ENCODE data around the gene ZNF236.
"Not testable (repeated sequence)": the region's sequence is repeated elsewhere in the genome, so short reads cannot be mapped to it uniquely, and the experiment has no call there.

The ZNF236 gene

DNA sequence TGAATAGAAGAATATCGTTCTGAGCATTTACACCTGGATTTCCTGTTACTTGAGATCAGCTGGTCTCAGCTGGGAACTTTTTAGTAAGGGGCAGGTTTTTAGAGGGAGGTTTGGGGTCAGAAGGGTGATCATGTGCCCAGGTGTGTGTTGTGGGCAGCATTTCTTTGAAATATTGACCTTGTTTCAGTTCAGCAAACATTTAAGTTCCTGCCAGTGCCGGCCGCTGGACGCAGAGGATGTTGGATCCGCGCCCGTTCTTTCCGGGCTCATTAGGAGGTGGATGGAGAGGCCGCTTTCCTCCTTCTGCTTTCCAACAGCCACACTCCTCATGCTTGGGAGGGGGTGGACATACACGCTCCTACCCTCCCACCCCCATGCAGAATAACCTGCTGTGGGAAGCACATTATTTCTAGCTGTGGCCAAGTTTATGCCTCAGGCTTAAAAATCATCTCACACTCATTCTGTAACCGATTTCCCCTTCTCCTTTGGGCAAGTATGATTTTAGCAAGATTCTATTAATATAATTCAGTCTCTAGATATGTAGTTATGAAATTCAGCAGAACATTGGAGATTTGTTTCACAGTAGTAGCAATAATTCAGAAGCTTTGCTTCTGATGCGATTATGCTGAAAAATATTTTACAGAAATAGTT lies 131.4 kb downstream of the ZNF236 start:
- no peak for DNase-seq

DNA sequence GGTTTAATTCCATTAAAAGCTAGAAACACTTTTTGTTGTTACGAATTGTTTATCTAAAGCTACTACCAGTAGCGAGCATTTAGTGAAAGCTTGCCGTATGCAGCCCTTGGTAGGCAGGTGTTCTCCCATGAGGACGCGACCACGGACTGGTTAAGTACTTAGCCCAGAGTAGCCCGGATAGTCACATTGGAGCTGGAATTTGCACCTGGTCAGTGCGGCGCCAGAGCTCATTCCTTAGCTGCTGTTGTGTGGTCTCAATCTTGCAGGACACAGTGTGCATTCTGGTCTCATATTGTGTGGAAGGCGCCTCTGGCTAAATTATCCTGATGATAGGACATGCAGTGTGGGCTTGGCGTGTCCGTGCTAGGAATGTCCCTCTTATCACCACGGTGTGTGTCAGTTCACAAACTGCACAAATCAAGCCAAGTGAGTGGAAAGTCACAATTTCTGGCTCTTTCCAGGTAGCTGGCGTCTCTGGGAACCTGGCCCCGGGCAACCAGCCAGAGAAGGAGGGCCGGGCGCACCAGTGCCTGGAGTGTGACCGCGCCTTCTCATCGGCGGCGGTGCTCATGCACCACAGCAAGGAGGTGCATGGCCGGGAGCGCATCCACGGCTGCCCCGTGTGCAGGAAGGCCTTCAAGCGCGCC lies 133.3 kb downstream of the ZNF236 start:
- DNase-seq, result no peak

GRCh38 chr18:76956648-76957047 lies 134.3 kb downstream of the ZNF236 start:
- no peak for DNase-seq

DNA sequence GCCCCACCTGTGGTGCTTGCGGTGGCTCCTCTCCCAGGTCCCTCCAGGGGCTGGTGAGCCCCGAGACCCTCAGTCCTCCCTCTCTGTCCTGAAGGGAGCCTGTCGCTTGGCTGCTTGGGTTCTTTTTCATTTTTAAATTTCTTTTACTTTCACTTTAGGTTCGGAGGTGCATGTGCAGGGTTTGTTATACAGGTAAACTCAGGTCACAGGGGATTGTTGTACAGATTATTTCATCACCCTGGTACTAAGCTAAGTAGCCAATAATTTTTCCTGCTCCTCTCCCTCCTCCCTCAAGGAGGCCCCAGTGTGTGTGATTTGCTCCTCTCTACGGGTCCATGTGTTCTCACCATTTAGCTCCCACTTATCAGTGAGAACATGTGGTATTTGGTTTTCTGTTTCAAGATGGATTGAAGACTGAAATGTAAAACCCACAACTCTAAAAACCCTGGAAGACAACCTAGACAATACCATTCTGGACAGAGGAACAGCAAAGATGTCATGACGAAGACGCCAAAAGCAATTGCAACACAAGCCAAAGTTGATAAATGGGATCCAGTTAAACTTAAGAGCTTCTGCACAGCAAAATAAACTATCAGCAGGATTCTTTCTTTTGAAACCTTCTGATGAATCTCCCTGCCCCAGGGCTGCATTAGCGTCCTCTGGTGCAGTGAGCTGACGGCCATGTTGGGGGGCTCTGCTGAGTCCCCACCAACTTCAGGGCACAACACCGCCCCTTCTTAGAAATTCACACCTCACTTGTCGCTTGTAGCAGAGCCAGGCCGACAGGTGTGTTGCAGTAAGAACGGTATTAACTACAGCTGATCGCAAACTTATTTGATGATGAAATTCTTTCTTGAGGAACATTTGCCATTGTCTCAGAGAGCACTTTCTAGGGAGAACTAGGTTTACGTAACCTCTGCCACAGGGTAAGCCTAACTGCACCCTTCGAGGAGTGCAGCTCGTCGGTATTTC lies 135.3 kb downstream of the ZNF236 start:
- no peak for DNase-seq

GRCh38 chr18:76958692-76959341 lies 136.5 kb downstream of the ZNF236 start:
- DNase-seq, result no peak

- no peak for DNase-seq
These were observed 137.2 kb downstream of the ZNF236 start for GRCh38 chr18:76959605-76960004.

DNA sequence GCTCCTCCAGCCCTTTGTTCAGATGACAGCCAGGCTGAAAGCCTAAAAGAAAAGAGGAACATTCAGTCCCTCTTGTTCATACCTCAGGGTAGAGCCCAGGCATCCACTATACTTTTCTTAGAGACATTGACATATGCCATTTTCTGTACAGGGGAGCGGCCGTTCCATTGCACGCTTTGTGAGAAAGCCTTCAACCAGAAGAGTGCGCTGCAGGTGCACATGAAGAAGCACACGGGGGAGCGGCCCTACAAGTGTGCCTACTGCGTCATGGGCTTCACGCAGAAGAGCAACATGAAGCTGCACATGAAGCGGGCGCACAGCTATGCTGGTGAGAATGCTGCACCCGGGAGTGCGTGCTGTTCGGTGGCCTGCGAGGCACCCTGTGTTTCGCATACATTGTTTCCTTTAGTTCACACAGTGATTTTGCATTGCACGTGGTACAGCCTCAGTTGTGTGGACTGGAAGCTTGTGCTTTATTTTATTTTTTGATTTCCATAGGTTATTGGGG lies 138.2 kb downstream of the ZNF236 start:
- no peak for DNase-seq

- no peak for DNase-seq
These were observed 140.5 kb downstream of the ZNF236 start for GRCh38 chr18:76962851-76963250.

DNA sequence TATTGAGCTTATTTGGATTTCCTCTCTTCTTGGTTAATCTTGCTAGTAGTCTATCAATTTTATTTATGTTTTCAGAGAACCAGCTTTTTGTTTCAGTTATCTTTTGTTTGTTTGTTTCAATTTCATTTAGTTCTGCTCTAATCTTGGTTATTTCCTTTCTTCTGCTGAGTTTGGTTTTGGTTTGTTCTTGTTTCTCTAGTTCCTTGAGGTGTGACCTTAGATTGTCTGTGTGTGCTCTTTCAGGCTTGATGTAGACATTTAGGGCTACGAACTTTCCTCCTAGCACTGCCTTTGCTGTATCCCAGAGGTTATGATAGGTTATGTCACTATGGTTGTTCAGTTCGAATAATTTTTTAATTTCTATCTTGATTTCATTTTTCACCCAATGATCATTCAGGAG lies 141.6 kb downstream of the ZNF236 start:
- no peak for DNase-seq

DNA sequence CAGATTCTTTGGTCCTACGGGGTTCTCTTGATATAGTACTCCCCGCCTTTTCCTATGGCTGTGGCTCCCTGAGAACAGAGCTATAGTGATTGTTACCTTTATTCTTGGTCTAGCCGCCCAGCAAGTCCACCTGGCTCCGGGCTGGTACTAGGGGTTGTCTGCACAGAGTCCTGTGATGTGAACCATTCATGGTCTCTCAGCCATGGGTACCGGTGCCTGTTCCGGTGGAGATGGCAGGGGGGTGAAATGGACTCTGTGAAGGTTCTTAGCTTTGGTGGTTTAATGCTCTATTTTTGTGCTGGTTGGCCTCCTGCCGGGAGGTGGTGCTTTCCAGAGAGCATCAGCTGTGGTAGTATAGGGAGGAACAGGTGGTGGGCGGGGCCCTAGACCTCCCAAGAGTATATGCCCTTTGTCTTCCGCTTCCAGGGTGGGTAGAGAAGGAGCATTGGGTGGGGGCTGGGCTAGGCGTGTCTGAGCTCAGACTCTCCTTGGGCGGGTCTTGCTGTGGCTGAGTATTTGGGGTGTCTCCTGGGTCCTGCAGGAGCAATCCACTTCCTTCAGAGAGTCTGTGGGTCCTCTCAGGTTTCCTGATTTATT lies 143.3 kb downstream of the ZNF236 start:
- DNase-seq, result not testable (repeated sequence)

- not testable (repeated sequence) for DNase-seq
These were observed 144.9 kb downstream of the ZNF236 start for GRCh38 chr18:76967299-76967698.

DNA sequence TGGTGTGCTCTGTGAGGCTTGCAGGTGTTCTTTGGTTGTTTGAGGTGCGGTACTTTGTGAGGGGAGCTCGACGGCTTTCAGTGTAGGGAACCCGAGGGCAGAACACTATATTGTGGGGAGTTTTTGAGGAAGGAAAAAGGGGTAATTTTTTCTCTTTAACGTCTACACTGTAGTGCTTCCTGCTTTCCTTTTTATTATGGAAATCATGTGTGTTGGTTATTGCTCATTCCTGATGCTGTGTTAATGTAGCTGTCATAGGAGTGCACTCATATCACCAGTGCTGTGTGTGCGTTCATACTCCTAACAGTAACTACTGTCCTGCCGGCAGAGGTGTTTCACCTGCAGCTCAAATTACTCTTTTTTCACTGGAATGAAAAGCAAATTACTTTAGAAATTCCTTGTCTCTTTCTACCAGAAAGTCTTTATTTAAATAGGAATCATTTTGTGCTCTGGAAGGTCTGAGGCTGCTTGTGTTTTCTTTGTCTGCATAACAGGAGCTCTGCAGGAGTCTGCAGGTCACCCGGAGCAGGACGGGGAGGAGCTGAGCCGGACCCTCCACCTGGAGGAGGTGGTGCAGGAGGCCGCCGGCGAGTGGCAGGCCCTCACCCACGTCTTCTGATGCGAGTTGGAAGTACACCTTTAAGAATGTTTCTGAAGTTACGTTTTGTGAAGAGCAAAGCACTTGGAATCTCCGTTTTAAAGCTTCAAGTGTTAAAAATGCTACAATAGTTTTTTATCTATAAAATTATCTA lies 145.5 kb downstream of the ZNF236 start:
- DNase-seq, result no peak

- no peak for DNase-seq
These were observed 148.6 kb downstream of the ZNF236 start for GRCh38 chr18:76970770-76971559.

DNA sequence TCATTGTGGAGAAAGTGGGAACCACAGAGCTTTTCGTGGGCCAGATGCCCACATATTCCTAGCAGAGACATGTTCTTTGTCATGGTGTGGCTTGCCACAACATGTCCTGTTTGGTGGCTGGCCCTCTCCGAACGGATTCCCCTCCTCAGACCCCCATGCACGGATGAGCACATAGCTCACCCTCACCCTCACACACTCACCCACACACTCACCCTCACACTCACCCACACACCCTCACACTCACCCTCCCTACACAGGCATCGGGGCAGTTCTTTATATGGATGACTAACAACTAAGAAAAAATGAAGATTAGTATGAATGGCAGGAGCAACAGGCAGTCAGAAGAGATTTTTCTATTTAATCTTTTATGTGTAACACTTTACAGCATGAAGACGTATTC lies 149.9 kb downstream of the ZNF236 start:
- DNase-seq, result no peak

DNA sequence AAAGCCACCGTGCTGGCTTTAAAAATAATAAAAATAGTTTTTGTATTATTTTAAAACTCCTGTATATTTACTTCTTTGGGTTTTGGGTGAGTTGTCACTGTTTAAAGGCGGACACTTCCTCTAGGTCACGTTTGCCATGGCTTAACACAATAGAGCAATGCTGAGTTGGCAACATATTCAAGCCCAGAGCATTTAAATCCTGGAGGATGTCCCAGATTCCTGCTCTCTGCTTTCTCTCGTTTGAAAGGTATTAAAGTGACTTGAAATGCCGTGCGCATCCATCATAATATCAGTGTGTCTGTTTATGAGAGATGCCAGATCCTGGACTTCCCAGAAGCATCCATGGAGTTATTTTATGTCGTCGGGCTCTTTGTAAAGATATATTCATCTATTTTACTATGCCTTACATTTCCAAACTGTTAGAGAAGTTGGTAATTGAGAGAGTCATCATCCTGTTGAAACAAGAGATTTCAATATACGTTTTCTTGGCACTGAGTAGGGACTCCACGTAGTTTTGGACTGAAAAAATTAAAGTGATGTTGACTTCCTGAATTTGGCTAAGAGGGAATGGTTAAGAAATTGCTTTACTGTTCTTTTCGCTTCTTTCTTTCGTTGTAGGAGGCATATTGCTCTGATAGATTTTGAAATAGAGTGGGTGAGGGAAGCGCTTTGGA lies 150.6 kb downstream of the ZNF236 start:
- no peak for DNase-seq

GRCh38 chr18:76973520-76974266 lies 151.3 kb downstream of the ZNF236 start:
- no peak for DNase-seq

DNA sequence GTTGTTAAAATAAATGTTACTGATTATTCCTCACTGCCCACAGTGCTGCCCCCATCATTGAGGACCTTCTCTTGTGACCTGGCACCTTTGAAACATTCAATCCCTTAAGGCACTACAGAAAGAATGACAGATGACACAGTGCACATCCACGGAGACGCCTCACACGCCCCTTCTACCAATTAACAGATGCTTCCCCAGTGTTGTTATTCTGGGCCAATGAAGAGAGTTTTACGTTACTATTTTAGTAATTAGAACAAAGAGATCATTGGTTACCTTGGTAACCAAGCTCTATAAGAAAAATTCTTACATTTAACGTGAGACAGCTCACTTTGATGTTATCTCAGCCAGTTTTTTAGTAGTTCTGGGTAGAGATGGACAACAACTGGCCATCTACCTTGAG lies 152.0 kb downstream of the ZNF236 start:
- DNase-seq, result no peak

GRCh38 chr18:76975577-76976110 lies 153.3 kb downstream of the ZNF236 start:
- DNase-seq, result no peak

- DNase-seq, result no peak
These were observed 154.8 kb downstream of the ZNF236 start for GRCh38 chr18:76977108-76977621.
